ENCODE measurements around the gene ERCC5.

Gene ERCC5

GRCh38 chr13:102897371-102898138 lies 51.7 kb downstream of the ERCC5 start:
- DNase-seq = no peak

GRCh38 chr13:102900193-102900608 lies 54.4 kb downstream of the ERCC5 start:
- DNase-seq = no peak

DNA sequence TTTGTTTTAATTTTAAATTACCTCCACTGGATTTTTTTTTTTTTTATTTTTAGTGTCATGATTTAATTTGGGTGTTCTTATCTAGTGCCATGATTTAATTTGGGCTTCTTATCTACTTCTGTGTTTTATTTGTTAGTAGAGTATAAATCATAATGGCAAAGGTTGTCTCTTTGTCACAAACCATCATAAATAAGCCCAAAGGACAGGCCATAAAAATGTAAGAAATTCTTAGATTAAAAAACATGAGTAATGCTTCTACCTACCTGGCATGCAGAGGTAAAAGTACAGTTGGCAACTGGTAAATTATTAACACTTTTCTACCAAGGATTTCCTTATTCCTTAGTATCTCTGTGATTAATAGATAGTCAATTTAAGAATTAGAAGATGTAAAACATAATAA lies 55.2 kb downstream of the ERCC5 start:
- DNase-seq = no peak

- DNase-seq = no peak
Observed at GRCh38 chr13:102901615-102902305, 55.9 kb downstream of the ERCC5 start.

- no peak for DNase-seq
Observed at GRCh38 chr13:102902789-102903347, 57.0 kb downstream of the ERCC5 start.

DNA sequence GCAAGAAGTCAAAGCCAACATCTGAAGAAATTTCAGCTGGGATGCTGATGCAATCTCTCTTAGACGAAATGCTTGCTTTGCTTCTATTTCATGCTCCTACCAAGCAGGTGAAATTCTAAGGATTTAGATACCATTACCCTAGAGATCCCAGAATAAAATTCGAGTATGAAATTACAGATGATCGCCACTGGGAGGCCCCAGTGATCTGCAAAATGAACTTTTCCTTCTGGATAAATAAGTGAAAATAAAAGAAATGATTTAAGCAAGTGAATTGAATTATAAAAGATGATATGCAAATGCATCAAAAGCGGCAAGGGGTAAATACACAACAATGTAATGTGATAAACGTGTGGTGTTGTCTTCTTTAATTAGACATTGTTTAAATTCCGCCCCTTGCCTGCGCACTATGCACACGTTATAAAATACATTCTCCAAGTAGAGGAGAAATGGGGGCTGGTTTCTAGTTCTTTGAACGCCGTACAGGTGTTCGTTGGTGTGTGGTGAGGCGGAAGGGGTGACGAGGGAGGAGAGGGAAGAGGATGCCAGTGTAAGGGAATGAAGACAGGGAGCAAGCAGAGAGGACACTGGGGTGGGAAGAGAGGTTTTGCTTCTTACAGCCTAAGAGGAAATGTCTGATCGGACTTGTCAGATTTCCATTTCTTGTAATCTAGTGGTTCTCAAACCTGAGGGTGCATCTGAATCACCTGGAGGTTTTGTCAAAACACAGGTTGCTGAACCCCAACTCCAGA lies 58.0 kb downstream of the ERCC5 start:
- DNase-seq = peak; percentile 59

- DNase-seq = no peak
Observed at GRCh38 chr13:102904408-102904862, 58.6 kb downstream of the ERCC5 start.

- peak; percentile 46 for DNase-seq
Observed at GRCh38 chr13:102905905-102906771, 60.3 kb downstream of the ERCC5 start.

DNA sequence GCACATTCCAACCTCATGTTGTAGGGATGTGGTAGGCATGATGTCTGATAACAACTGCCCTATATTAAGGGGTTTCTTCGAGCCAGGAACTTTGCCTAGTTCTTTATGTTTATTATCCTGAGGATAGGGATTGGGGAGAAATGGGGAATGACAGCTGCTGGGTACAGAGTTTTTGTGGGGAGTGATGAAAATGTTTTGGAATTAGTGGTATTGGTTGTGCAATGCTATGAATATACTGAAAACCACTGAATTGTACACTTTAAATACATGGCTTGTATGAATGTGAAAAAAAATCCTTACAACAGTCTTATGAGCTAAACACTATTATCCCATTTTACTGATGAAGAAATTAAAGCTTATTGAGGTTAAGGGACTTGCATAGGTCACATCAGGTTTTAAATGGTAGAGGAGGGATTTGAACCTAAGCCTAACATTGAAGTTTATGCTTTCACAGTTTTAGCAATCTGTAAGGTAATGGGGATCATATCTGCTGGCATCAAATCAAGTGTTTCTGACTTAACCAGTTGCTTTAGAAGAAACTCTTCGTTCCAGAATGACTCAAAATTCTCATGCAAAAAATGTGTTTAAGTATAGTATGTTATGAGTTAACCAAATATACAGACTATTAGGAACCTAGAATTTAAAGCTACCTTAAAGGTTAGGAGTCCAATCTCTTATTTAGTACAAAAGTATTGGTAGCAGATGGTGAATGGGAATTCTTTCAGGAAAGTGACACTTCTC lies 61.4 kb downstream of the ERCC5 start:
- DNase-seq = no peak

- DNase-seq = no peak
Observed at GRCh38 chr13:102907886-102908515, 62.2 kb downstream of the ERCC5 start.

DNA sequence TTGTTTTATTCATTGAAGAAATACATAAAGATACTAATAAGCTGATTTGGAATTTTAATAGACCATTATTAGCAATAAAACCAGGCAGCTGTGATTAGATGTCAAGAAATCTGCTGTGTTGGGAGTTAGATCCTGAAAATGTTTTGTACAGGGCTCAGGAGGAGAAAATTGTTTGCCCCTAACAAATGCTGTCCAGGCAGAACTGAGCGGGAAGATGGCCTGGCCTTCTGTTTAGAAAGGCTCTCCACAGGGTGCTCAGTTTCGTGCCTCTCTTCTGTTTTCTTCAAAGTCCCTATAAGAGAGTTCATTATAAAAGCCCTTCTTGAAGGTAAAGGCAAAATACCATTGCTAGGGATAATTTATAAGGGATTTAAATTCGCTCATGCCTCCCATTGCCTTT lies 64.1 kb downstream of the ERCC5 start:
- DNase-seq = peak; percentile 42

GRCh38 chr13:102911336-102911735 lies 65.5 kb downstream of the ERCC5 start:
- no peak for DNase-seq

GRCh38 chr13:102912599-102912998 lies 66.8 kb downstream of the ERCC5 start:
- no peak for DNase-seq

DNA sequence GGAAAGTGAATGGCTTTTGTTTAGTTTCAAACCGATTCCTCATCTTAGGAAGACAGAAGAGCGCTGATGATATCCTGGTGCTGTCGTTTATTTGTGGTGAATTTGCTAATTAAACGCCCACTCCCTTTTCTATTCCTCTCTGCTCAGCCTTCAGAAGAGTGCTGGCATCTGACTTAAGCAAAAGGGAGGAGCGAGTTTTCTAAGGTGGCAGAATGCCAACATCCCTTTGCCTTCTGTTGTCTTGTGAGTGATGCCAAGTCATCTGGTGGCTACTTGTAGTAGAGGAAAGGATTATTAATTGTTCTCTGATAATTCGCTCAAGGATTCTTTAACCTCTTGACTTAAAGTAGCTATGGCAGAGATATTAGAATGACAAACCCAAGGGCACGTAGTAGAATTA lies 68.1 kb downstream of the ERCC5 start:
- peak; percentile 43 for DNase-seq

DNA sequence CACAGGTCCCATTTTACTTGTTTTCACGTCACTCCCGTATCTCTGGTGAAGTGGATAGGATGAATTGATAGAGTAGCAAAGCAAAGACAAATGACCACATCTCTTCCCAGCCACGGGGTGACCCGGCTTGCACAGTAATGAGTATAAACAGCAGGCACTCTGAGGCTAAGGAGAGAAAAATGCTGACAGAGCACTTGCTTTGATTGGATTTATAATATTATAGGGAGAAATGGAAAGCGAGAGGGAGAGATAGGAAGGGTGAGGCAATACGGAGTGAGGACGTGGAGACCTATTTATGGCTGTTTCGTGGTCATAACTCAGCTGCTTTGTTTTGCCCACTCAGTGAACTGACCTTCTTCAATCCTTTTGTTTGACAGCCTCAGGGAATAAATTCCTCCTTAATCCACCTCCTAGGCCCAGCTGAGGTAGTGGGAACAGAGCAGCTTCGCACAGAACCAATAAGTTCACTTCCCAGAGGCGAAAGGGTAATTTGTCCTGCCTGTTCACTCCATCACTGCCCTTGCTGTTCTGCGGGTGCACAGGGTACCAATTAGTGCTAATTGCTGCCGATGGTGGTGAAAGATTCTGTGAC lies 68.6 kb downstream of the ERCC5 start:
- peak; percentile 80 for DNase-seq

DNA sequence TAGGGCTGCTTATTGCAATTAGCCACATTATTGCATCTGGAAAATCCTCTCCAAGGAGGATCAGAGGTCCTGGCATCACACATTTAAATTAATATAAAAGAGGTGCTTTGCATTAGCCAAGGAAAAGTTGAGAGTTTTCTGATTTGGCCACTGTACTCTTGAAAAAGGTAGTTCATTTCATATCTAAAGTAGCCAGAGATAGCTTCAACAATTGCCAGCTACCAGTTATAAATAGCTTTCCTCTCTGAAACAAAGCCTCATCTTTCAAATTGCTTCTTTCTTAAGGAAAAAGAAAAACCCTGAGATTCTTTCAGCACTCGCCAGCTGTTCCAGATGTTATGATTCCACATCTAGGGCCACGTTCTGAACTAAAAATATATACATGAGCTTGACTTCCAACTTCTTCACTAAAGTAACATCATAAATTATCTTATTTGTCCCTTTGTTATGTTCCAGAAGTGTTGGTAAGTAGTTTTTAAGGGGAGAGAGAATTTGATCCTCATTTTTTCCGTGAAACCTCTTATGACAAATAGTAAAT lies 69.6 kb downstream of the ERCC5 start:
- DNase-seq = no peak

GRCh38 chr13:102917019-102917418 lies 71.2 kb downstream of the ERCC5 start:
- DNase-seq = no peak

- DNase-seq = no peak
Observed at GRCh38 chr13:102922184-102922583, 76.4 kb downstream of the ERCC5 start.
